OCI-LY7 (cell line): ENCODE measurements around the gene PGAM5. TPM values are rescaled to one million over a fixed set of nuclear protein-coding genes. Genes with fewer than 3 reads are reported as not detected.

Experiments used
- BruUV-seq: library from RNA; stranded (reverse); fragments of 400-500 nt; replicated peaks from 2 replicates; lab custom pipeline; 2021; lab: Mats Ljungman, UMichigan
- CTCF ChIA-PET: fragments of 300-600 bp; sonication (Branson Sonifier 250); formaldehyde crosslinking; loops from one replicate; lab custom pipeline; 2022; ENCODE audit warnings: antibody characterized with exemption; ENCODE audit not compliant: unreplicated experiment; lab: Charles Lee
- POLR2A ChIA-PET: fragments of 300-600 bp; sonication (Branson Sonifier 250); formaldehyde crosslinking; loops from one replicate; lab custom pipeline; 2022; ENCODE audit warnings: antibody characterized with exemption; lab: Charles Lee
- DNase-seq: peaks from one replicate; pipeline ENCODE4 v3.0.0-alpha.2; 2015; ENCODE audit warnings: low spot score
- H2AFZ ChIP-seq: fragments of 200-600 bp; sonication (generic), shearing (Covaris generic); 2 replicates; pipeline ENCODE4 v1.6.1; 2014; ENCODE audit warnings: mild to moderate bottlenecking, antibody characterized with exemption, low read length, moderate library complexity
- H3K27ac ChIP-seq: fragments of 200-600 bp; sonication (generic); 2 replicates; pipeline ENCODE4 v1.5.1; 2014; ENCODE audit warnings: mixed run types, low read depth, mild to moderate bottlenecking, moderate library complexity, low read length, inconsistent platforms; ENCODE audit not compliant: poor library complexity, severe bottlenecking
- H3K36me3 ChIP-seq: fragments of 200-600 bp; sonication (generic); 2 replicates; pipeline ENCODE4 v1.6.1; 2014; ENCODE audit warnings: mild to moderate bottlenecking, antibody characterized with exemption, low read length, moderate library complexity, mixed read lengths; ENCODE audit not compliant: insufficient read depth
- H3K4me1 ChIP-seq: fragments of 200-600 bp; sonication (generic); 2 replicates; pipeline ENCODE4 v1.5.1; 2014; ENCODE audit warnings: mild to moderate bottlenecking, low read length; ENCODE audit not compliant: insufficient read depth, poor library complexity, severe bottlenecking
- H3K4me2 ChIP-seq: fragments of 200-600 bp; sonication (generic); 2 replicates; pipeline ENCODE4 v1.6.1; 2014; ENCODE audit warnings: mild to moderate bottlenecking, low read length
- H3K4me3 ChIP-seq: fragments of 200-600 bp; sonication (generic); 2 replicates; pipeline ENCODE4 v1.5.1; 2014; ENCODE audit warnings: mild to moderate bottlenecking, low read depth, low read length; ENCODE audit not compliant: poor library complexity, severe bottlenecking
- H3K79me2 ChIP-seq: fragments of 200-600 bp; sonication (generic); 2 replicates; pipeline ENCODE4 v1.6.1; 2016; ENCODE audit warnings: low read depth, mild to moderate bottlenecking, low read length, moderate library complexity, mixed read lengths; ENCODE audit not compliant: insufficient read depth
- H3K9me2 ChIP-seq: fragments of 200-600 bp; sonication (generic); 2 replicates; pipeline ENCODE4 v1.6.1; 2016; ENCODE audit warnings: mild to moderate bottlenecking, low read length, mixed read lengths; ENCODE audit not compliant: insufficient read depth
- H3K9me3 ChIP-seq: fragments of 200-600 bp; sonication (generic); 2 replicates; pipeline ENCODE4 v1.6.1; 2014; ENCODE audit warnings: mild to moderate bottlenecking, mixed run types, low read length, mixed read lengths
- H4K20me1 ChIP-seq: fragments of 200-600 bp; sonication (generic); 2 replicates; pipeline ENCODE4 v1.6.1; 2014; ENCODE audit warnings: mild to moderate bottlenecking, antibody characterized with exemption, low read length, moderate library complexity, mixed read lengths; ENCODE audit not compliant: insufficient read depth
- EZH2phosphoT487 ChIP-seq: fragments of 200-600 bp; sonication (generic); IDR thresholded peaks from 2 replicates; pipeline ENCODE4 v1.6.1; 2018; ENCODE audit warnings: low read depth, borderline replicate concordance, mild to moderate bottlenecking, mixed run types, antibody characterized with exemption, low read length, moderate library complexity, mixed read lengths
- intact Hi-C: fragments of 100-400 bp; cut with micrococcal nuclease; formaldehyde crosslinking; loops from one replicate; pipeline ENCODE4 v1.10.0; 2022; ENCODE audit not compliant: unreplicated experiment
- total RNA-seq, 2 experiments: library from RNA; depleted of rRNA in 1 of 2; stranded (reverse); fragments of >200 nt in 1 of 2; shearing (Covaris generic) in 1 of 2; gene quantifications; 2 replicates each; pipeline ENCODE4 v1.2.3, GENCODE V29; 2014 to 2022
- TF ChIP-seq, protein P1 (sequence below): fragments of 200-600 bp; sonication (generic); conservative IDR thresholded peaks from 2 replicates; pipeline ENCODE4 v1.5.1; 2014; ENCODE audit warnings: mild to moderate bottlenecking, antibody characterized with exemption, low read length, moderate library complexity, mixed read lengths

PGAM5 gene
- total RNA-seq, 2 experiments from 2014 or later = 95.6 to 97.2 TPM

DNA sequence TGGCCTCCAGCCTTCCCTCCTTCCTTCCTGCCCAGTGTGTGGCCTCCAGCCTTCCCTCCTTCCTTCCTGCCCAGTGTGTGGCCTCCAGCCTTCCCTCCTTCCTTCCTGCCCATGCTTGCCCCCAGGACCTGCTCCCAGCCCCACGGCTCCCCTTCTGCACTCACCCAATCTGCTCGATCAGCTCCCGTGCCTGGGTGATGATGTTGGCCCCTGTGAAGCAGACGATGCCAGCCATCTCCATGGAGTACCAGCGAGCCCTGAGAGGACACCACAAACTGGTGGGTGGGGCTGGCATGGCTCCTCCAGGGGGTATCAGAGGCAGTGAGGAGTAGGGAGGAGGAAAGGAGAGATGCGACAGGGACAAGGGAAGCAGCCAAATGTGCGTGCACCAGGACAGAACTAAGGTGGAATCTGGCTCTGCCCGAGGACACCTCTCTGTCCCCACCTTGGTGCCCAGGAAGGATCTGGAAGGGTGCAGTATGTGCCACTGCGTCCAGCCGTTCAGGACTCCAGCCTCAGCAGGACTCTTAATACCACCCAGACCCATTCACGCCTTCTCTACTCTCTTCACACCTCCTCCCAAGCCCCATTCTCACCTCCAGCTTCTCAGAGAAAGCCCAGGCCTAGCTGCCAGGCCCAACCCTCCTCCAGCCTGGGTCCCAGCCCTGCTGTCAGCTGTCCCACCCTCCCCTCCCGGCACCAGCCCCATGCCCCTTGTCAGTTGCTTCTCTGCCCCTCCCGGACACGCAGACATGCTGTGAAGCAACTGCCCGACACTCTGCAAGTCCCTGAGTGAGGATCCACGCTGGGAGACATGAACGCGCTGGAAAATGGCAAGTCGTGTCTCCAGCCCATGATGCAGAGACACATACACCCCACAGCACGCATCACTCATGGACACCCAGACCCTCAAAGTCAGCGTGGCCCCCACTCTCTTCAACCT lies 46.2 kb upstream of the PGAM5 start:
- POLR2A ChIA-PET = interaction anchor here (0.6 kb wide), 1 partner anchor 20 kb away, joined by 4 read pairs; no protein-coding TSS in a partner anchor
- BruUV-seq = no TSS peak
- TF ChIP-seq, protein P1, sequence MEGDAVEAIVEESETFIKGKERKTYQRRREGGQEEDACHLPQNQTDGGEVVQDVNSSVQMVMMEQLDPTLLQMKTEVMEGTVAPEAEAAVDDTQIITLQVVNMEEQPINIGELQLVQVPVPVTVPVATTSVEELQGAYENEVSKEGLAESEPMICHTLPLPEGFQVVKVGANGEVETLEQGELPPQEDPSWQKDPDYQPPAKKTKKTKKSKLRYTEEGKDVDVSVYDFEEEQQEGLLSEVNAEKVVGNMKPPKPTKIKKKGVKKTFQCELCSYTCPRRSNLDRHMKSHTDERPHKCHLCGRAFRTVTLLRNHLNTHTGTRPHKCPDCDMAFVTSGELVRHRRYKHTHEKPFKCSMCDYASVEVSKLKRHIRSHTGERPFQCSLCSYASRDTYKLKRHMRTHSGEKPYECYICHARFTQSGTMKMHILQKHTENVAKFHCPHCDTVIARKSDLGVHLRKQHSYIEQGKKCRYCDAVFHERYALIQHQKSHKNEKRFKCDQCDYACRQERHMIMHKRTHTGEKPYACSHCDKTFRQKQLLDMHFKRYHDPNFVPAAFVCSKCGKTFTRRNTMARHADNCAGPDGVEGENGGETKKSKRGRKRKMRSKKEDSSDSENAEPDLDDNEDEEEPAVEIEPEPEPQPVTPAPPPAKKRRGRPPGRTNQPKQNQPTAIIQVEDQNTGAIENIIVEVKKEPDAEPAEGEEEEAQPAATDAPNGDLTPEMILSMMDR = no peak
- TF ChIP-seq EZH2phosphoT487 = no peak

DNA sequence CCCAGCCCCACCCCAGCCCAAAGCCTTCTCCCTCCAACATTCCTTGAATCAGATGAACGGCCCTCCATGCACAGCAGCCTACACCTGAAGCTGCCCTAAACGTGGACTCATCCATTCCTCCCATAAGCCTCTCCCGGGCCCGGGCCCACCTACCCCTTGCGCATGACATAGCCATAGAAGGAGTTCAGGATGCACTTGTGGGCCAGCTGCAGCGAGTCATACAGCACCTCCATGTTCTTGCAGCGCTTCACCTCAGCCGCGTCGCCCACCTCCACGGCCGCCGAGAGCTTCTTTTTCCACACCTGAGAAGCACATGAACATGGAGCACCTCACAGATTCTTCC lies 45.5 kb upstream of the PGAM5 start:
- intact Hi-C loops = no loop called here
- POLR2A ChIA-PET = interaction anchor here (0.7 kb wide), 1 partner anchor 31 kb away, joined by 3 read pairs; no protein-coding TSS in a partner anchor

More for the DNA sequence above, 46.2 kb upstream of the PGAM5 start:
- Histone ChIP-seq H3K4me3 (no peak overlapping the region), H3K4me2 (no peak overlapping the region), H3K9me3 (no peaks in the 10 kb centered on the region), H3K9me2 (no peaks in the 10 kb centered on the region), H3K36me3 (peaks cover 100% of the 10 kb centered on the region), H3K4me1 (no peaks in the 10 kb centered on the region), H3K27ac (no peak overlapping the region), H2AFZ (no peak overlapping the region), H4K20me1 (no peaks in the 10 kb centered on the region; the same call in 1 of the 2 replicates), H3K79me2 (no peaks in the 10 kb centered on the region)
- intact Hi-C loops = no loop called here
- no peak for DNase-seq
- CTCF ChIA-PET = no interaction called here

More for the DNA sequence above, 45.5 kb upstream of the PGAM5 start:
- Histone ChIP-seq H3K4me2 (no peak overlapping the region), H4K20me1 (no peaks in the 10 kb centered on the region; the same call in 1 of the 2 replicates), H3K36me3 (peaks cover 100% of the 10 kb centered on the region), H3K4me1 (no peaks in the 10 kb centered on the region), H2AFZ (no peak overlapping the region), H3K79me2 (no peaks in the 10 kb centered on the region), H3K4me3 (no peak overlapping the region), H3K9me3 (no peaks in the 10 kb centered on the region), H3K27ac (no peak overlapping the region), H3K9me2 (no peaks in the 10 kb centered on the region)
- DNase-seq = no peak
- CTCF ChIA-PET = no interaction called here
- TF ChIP-seq, protein P1 = no peak
- no peak for TF ChIP-seq EZH2phosphoT487
- BruUV-seq = no TSS peak
